Activated T-cell treated with anti-CD3 and anti-CD28 coated beads, Interleukin-2, amount 50 U/mL, for 24 hours (primary cell): ENCODE data around the gene DDX46.

Experiments used
- DNase-seq: peaks from one replicate; pipeline ENCODE4 v3.0.0-alpha.2; 2020
- H3K27ac Mint-ChIP-seq: 2 replicates; pipeline ENCODE4 v1.8.0; 2020; ENCODE audit warnings: mild to moderate bottlenecking, mixed read lengths
- H3K27me3 Mint-ChIP-seq: 2 replicates; pipeline ENCODE4 v1.8.0; 2020; ENCODE audit warnings: mixed read lengths
- H3K36me3 Mint-ChIP-seq: 2 replicates; pipeline ENCODE4 v1.8.0; 2020; ENCODE audit warnings: low read depth, mixed read lengths
- H3K4me1 Mint-ChIP-seq: 2 replicates; pipeline ENCODE4 v1.8.0; 2020; ENCODE audit warnings: low read depth, mixed read lengths
- H3K4me3 Mint-ChIP-seq: 2 replicates; pipeline ENCODE4 v1.8.0; 2020; ENCODE audit warnings: mild to moderate bottlenecking, moderate library complexity, mixed read lengths
- H3K9me3 Mint-ChIP-seq: 2 replicates; pipeline ENCODE4 v1.8.0; 2020; ENCODE audit warnings: mixed read lengths

Gene DDX46

GRCh38 chr5:134879456-134879855, 120.9 kb downstream of the DDX46 start:
- H3K27ac Mint-ChIP-seq: peak overlapping the region; percentile 9

More at GRCh38 chr5:134879456-134879855, 120.9 kb downstream of the DDX46 start:
- Mint-ChIP-seq H3K4me1 (peaks cover 48% of the 10 kb centered on the region), H3K27me3 (no peaks in the 10 kb centered on the region), H3K36me3 (peaks cover 44% of the 10 kb centered on the region), H3K9me3 (no peaks in the 10 kb centered on the region), H3K4me3 (no peak overlapping the region)
- DNase-seq: no peak
